Activated B cell treated with CpG ODN at 0.5 μM for 24 hours (primary cell): ENCODE data around the gene ESPL1. TPM values are rescaled to one million over a fixed set of nuclear protein-coding genes. Genes with fewer than 3 reads are reported as not detected.

ENCODE experiments used
- ATAC-seq: fragments of 200-7000 bp; cut with Tn5 transposase; one replicate; pipeline ENCODE4 v1.10.0; 2021; ENCODE audit warnings: low read depth, mild to moderate bottlenecking, moderate library complexity
- CTCF ChIA-PET: fragments of 350-600 bp; sonication (Branson Sonifier 250); formaldehyde crosslinking; loops from one replicate; lab custom pipeline; 2021; ENCODE audit warnings: antibody characterized with exemption; lab: Charles Lee
- POLR2A ChIA-PET: fragments of 350-600 bp; sonication (Branson Sonifier 250); formaldehyde crosslinking; loops from one replicate; lab custom pipeline; 2021; ENCODE audit warnings: antibody characterized with exemption; lab: Charles Lee
- DNase-seq: peaks from one replicate; pipeline ENCODE4 v3.0.0; 2022
- H3K27ac Mint-ChIP-seq: one replicate; pipeline ENCODE4 v1.8.0; 2020; ENCODE audit warnings: mixed read lengths
- H3K27me3 Mint-ChIP-seq: one replicate; pipeline ENCODE4 v1.8.0; 2021; ENCODE audit warnings: mixed read lengths
- H3K36me3 Mint-ChIP-seq: one replicate; pipeline ENCODE4 v1.8.0; 2021; ENCODE audit warnings: low read depth, mixed read lengths
- H3K4me1 Mint-ChIP-seq: one replicate; pipeline ENCODE4 v1.8.0; 2021; ENCODE audit warnings: mixed read lengths
- H3K4me3 Mint-ChIP-seq: one replicate; pipeline ENCODE4 v1.8.0; 2020; ENCODE audit warnings: mild to moderate bottlenecking, mixed read lengths
- H3K9me3 Mint-ChIP-seq: one replicate; pipeline ENCODE4 v1.8.0; 2020; ENCODE audit warnings: mixed read lengths
- intact Hi-C: fragments of 100-400 bp; cut with micrococcal nuclease; formaldehyde crosslinking; loops from one replicate; pipeline ENCODE4 v1.15.1; 2024
- total RNA-seq: library from RNA; stranded (reverse); gene quantifications from 2 replicates; pipeline ENCODE4 v1.2.3, GENCODE V29; 2022
- TF ChIP-seq, protein P1 (sequence below): fragments of 200-600 bp; IDR thresholded peaks from one replicate; pipeline ENCODE4 v1.8.0; 2022; ENCODE audit warnings: antibody characterized with exemption, mild to moderate bottlenecking

ESPL1 gene
- total RNA-seq, 1 donor from 2014 or later, result 8.2 TPM

DNA sequence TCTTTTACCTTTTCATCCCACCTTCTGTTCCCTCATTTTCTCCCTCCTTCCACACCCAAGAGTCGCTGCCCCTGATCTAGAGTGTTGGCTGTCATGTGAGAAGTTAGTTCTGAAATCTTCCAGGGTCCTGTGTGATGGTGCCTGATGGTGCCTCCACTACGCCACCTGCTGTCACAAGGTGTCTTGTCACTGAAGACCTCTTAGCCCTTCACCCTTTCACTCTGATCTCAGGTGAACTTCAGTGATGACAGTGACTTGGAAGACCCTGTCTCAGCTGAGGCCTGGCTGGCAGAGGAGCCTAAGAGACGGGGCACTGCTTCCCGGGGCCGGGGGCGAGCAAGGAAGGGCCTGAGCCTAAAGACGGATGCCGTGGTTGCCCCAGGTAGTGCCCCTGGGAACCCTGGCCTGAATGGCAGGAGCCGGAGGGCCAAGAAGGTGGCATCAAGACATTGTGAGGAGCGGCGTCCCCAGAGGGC is 19.7 kb downstream of the ESPL1 start:
- no peak overlapping the region for H3K27ac Mint-ChIP-seq
- intact Hi-C loops, result loop anchor here (1.0 to 2.0 kb wide), 8 partner anchors 19 to 221 kb away; partner anchors contain the start of genes AAAS and ESPL1

DNA sequence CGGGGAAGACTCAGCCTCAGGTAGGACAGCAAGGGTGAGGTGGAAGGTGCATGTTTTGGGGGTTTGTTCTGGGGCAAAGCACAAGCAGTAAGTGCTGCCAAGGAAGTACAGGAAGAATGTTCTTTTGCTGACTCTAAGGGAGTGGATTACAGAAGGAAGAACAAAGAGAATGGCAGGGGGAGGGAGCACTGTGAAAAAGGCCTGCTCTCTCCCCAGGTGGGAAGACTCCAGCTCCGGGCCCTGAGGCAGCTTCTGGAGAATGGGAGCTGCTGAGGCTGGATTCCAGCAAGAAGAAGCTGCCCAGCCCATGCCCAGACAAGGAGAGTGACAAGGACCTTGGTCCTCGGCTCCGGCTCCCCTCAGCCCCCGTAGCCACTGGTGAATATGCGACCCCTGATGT is 20.2 kb downstream of the ESPL1 start:
- Mint-ChIP-seq H3K4me3 (no peak overlapping the region), H3K4me1 (peaks cover 4% of the 10 kb centered on the region), H3K27ac (no peak overlapping the region), H3K36me3 (no peaks in the 10 kb centered on the region), H3K9me3 (no peaks in the 10 kb centered on the region), H3K27me3 (no peaks in the 10 kb centered on the region)
- CTCF ChIA-PET, result interaction anchor here (0.9 to 14.7 kb wide), 14 partner anchors 11 to 223 kb away, joined by 3 to 298 read pairs (median 4); partner anchors contain the start of genes AAAS, ESPL1 and ITGB7
- TF ChIP-seq, protein P1, sequence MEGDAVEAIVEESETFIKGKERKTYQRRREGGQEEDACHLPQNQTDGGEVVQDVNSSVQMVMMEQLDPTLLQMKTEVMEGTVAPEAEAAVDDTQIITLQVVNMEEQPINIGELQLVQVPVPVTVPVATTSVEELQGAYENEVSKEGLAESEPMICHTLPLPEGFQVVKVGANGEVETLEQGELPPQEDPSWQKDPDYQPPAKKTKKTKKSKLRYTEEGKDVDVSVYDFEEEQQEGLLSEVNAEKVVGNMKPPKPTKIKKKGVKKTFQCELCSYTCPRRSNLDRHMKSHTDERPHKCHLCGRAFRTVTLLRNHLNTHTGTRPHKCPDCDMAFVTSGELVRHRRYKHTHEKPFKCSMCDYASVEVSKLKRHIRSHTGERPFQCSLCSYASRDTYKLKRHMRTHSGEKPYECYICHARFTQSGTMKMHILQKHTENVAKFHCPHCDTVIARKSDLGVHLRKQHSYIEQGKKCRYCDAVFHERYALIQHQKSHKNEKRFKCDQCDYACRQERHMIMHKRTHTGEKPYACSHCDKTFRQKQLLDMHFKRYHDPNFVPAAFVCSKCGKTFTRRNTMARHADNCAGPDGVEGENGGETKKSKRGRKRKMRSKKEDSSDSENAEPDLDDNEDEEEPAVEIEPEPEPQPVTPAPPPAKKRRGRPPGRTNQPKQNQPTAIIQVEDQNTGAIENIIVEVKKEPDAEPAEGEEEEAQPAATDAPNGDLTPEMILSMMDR, result no peak
- no peak for DNase-seq
- ATAC-seq, result no peak
- intact Hi-C loops, result no loop called here
- POLR2A ChIA-PET, result interaction anchor here (0.6 to 1.4 kb wide), 3 partner anchors 49 to 79 kb away, joined by 3 to 4 read pairs (median 3); no protein-coding TSS in a partner anchor

More for the DNA sequence above, 19.7 kb downstream of the ESPL1 start:
- no peaks in the 10 kb centered on the region for H3K9me3 Mint-ChIP-seq
- TF ChIP-seq, protein P1, result no peak
- ATAC-seq (peak; percentile 100), DNase-seq (peak; percentile 53)
- H3K4me1 Mint-ChIP-seq, result peaks cover 4% of the 10 kb centered on the region
- POLR2A ChIA-PET, result interaction anchor here (1.0 to 2.4 kb wide), 5 partner anchors 67 to 79 kb away, joined by 3 to 10 read pairs (median 4); no protein-coding TSS in a partner anchor
- CTCF ChIA-PET, result interaction anchor here (0.9 to 14.7 kb wide), 13 partner anchors 10 to 223 kb away, joined by 3 to 298 read pairs (median 4); partner anchors contain the start of genes AAAS, ESPL1 and ITGB7
- H3K36me3 Mint-ChIP-seq, result no peaks in the 10 kb centered on the region
- no peak overlapping the region for H3K4me3 Mint-ChIP-seq
- H3K27me3 Mint-ChIP-seq, result no peaks in the 10 kb centered on the region

DNA sequence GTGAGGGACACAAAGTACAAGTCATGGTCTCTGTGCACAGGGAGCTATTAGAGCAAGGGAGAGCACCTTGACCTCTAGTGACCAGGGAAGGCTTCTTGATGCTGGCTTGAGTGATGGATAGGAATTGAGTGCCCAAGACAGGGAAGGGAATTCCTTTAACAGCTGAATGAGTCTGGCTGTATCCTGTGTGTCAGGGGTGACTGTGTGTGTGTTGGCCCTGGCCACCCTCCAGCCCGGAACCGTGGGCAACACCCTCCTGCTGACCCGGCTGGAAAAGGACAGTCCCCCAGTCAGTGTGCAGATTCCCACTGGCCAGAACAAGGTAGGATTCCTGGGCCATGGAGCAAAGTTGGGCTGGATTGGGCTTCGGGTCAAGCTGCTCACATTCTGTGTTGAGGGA is 21.8 kb downstream of the ESPL1 start:
- intact Hi-C loops, result no loop called here
- ChIA-PET CTCF (interaction anchor here (1.0 to 14.7 kb wide), 3 partner anchors 62 to 131 kb away, joined by 3 to 298 read pairs (median 44); partner anchors contain the start of gene ITGB7), POLR2A (interaction anchor here (1.6 kb wide), 1 partner anchor 72 kb away, joined by 3 read pairs; no protein-coding TSS in a partner anchor)
- H3K9me3 Mint-ChIP-seq, result no peaks in the 10 kb centered on the region
- H3K27ac Mint-ChIP-seq, result no peak overlapping the region
- no peak overlapping the region for H3K4me3 Mint-ChIP-seq
- H3K4me1 Mint-ChIP-seq, result peaks cover 6% of the 10 kb centered on the region
- TF ChIP-seq, protein P1, result no peak
- no peaks in the 10 kb centered on the region for H3K27me3 Mint-ChIP-seq
- DNase-seq (no peak), ATAC-seq (no peak)
- no peaks in the 10 kb centered on the region for H3K36me3 Mint-ChIP-seq

DNA sequence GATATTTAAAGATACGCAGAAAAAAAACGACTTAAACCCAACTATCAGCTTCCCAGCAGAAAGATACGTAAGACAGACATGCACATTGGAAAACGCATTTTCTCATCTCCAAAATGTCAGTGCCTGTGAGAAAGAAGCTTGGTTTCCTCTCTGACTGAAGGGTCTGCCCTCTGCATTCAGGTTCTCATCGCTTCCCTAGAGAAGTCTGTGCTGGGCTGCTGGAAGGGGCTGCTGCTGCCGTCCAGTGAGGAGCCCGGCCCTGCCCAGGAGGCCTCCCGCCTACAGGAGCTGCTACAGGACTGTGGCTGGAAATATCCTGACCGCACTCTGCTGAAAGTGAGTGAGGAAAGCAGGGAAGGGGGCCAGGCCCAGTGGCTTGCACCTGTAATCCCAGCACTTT is 22.6 kb downstream of the ESPL1 start:
- Mint-ChIP-seq H3K27ac (no peak overlapping the region), H3K27me3 (no peaks in the 10 kb centered on the region), H3K9me3 (no peaks in the 10 kb centered on the region), H3K4me3 (no peak overlapping the region), H3K36me3 (peaks cover 6% of the 10 kb centered on the region), H3K4me1 (peaks cover 13% of the 10 kb centered on the region)
- ATAC-seq (no peak), DNase-seq (no peak)
- POLR2A ChIA-PET, result no interaction called here
- CTCF ChIA-PET, result interaction anchor here (0.6 to 14.7 kb wide), 4 partner anchors 13 to 132 kb away, joined by 3 to 298 read pairs (median 24); partner anchors contain the start of gene ITGB7
- intact Hi-C loops, result no loop called here
- TF ChIP-seq, protein P1, result no peak

DNA sequence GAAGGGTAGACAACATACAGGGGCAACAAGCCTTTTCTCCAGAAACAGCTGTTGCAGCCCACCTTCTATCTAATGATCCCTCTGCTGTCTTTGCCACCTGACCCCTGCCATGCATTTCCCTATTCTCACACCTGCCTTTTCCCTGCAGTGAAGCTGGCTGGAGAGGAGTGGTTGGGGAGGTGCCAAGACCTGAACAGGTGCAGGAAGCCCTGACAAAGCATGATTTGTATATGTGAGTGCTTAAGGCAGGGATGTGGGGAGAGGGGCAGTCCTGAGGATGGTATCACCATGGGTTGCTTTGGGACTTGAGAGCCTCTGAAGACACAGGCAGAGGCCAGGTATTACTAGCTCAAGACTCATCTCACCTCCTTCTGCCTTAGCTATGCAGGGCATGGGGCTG is 24.3 kb downstream of the ESPL1 start:
- H3K9me3 Mint-ChIP-seq, result no peaks in the 10 kb centered on the region
- peaks cover 27% of the 10 kb centered on the region for H3K4me1 Mint-ChIP-seq
- no peak overlapping the region for H3K4me3 Mint-ChIP-seq
- peaks cover 12% of the 10 kb centered on the region for H3K36me3 Mint-ChIP-seq
- TF ChIP-seq, protein P1, result no peak
- DNase-seq (no peak), ATAC-seq (no peak)
- POLR2A ChIA-PET, result interaction anchor here (3.6 kb wide), 1 partner anchor 72 kb away, joined by 33 read pairs; no protein-coding TSS in a partner anchor
- CTCF ChIA-PET, result interaction anchor here (1.4 to 14.7 kb wide), 3 partner anchors 41 to 132 kb away, joined by 3 to 298 read pairs (median 4); partner anchors contain the start of gene ITGB7
- no peaks in the 10 kb centered on the region for H3K27me3 Mint-ChIP-seq
- intact Hi-C loops, result no loop called here
- H3K27ac Mint-ChIP-seq, result no peak overlapping the region
